Gastrocnemius medialis (tissue), 4 donors: ENCODE results near the gene LTBP1. TPM values are rescaled to one million over a fixed set of nuclear protein-coding genes. Genes with fewer than 3 reads are reported as not detected.

Experiments
- ATAC-seq, 2 donors: fragments of 150-250 bp; one replicate each; pipeline ENCODE4 v1.9.1; 2016
- DNase-seq, 2 donors: peaks; one replicate each; pipeline ENCODE4 v3.0.0-alpha.2; 2019
- H3K27ac ChIP-seq, 4 donors: fragments of 200-600 bp; sonication (generic); 1 replicate in 1 of 4; 2 replicates in 3 of 4; pipeline ENCODE4 v1.5.1; 2016 to 2018; ENCODE audit warnings: mild to moderate bottlenecking in 2 of 4, moderate library complexity in 1 of 4
- H3K27me3 ChIP-seq, 3 donors: fragments of 200-600 bp; sonication (generic) in 2 of 3; 1 replicate in 1 of 3; 2 replicates in 2 of 3; pipeline versions ENCODE4 v1.5.1 to v1.6.0; 2016 to 2019; ENCODE audit warnings: mild to moderate bottlenecking in 1 of 3, moderate library complexity in 1 of 3
- H3K36me3 ChIP-seq, 2 donors: fragments of 200-600 bp; sonication (generic) in 1 of 2; one replicate each; pipeline ENCODE4 v1.5.1; 2017 to 2018
- H3K4me1 ChIP-seq, 2 donors: fragments of 200-600 bp; sonication (generic) in 1 of 2; one replicate each; pipeline ENCODE4 v1.5.1; 2016 to 2017; ENCODE audit warnings: mild to moderate bottlenecking in 2 of 2
- H3K4me3 ChIP-seq, 4 donors: fragments of 200-600 bp; sonication (generic) in 3 of 4; 1 replicate in 1 of 4; 2 replicates in 3 of 4; pipeline ENCODE4 v1.5.1; 2016 to 2019; ENCODE audit warnings: mild to moderate bottlenecking in 2 of 4
- H3K9me3 ChIP-seq, 3 donors: fragments of 200-600 bp; sonication (generic) in 2 of 3; 1 replicate in 1 of 3; 2 replicates in 2 of 3; pipeline ENCODE4 v1.5.1; 2016 to 2019
- CTCF ChIP-seq, 5 experiments: fragments of 450-650 bp in 3 of 5; fragments of 200-600 bp in 2 of 5; sonication (generic) in 2 of 5; IDR thresholded peaks in 4 of 5; conservative IDR thresholded peaks in 1 of 5; 1 replicate in 4 of 5; 2 replicates in 1 of 5; pipeline ENCODE4 v1.5.1; 2016 to 2019; ENCODE audit warnings: antibody characterized with exemption in 5 of 5, mild to moderate bottlenecking in 3 of 5, moderate library complexity in 3 of 5
- POLR2A ChIP-seq, 2 donors: fragments of 450-650 bp; IDR thresholded peaks; one replicate each; pipeline ENCODE4 v1.6.1; 2017; ENCODE audit warnings: antibody characterized with exemption in 2 of 2, mild to moderate bottlenecking in 2 of 2, moderate library complexity in 2 of 2
- in situ Hi-C, 4 donors: fragments of 200-750 bp; cut with MboI; loops; one replicate each; pipeline versions ENCODE4 v1.15.0 to v1.8.0; 2017; ENCODE audit warnings: low sequenced_read_pairs in 4 of 4
- intact Hi-C: fragments of 100-400 bp; cut with DNase I; formaldehyde crosslinking; loops from one replicate; pipeline ENCODE4 v1.15.1; 2023; ENCODE audit warnings: low total_unique reads
- total RNA-seq, 4 donors: library from RNA; depleted of rRNA; stranded (reverse); fragments of >200 nt; gene quantifications; one replicate each; pipeline versions ENCODE4 v1.1.0 to v1.2.3, GENCODE V29; 2016

The LTBP1 gene
- total RNA-seq, 4 donors from 2014 or later, result 8.0 to 42.8 (median 18.4) TPM

- H3K27me3 ChIP-seq, result no peaks in the 10 kb centered on the region
- in situ Hi-C loops (no loop called here), intact Hi-C loops (loop anchor here (1.0 kb wide), 1 partner anchor 64 kb away; no protein-coding TSS in a partner anchor)
- no peaks in the 10 kb centered on the region for H3K36me3 ChIP-seq
- no peaks in the 10 kb centered on the region for H3K9me3 ChIP-seq
- H3K4me3 ChIP-seq, result peak overlapping the region in 1 of 4 donors; percentile 4
- peak; percentile 95 to 96 for ATAC-seq
- TF ChIP-seq CTCF (IDR thresholded peaks at IDR 0.05 in 4 of 5, conservative IDR thresholded peaks at IDR 0.05 in 1 of 5) (no peak), POLR2A (IDR thresholded peaks at IDR 0.05) (peak in 1 of 2 donors; percentile 28)
- H3K4me1 ChIP-seq, result peaks cover 22 to 28% of the 10 kb centered on the region in 2 donors
- H3K27ac ChIP-seq, result peak overlapping the region; percentile 64 to 82 (median 75)
- DNase-seq, result peak; percentile 60 to 78
Measured at GRCh38 chr2:33069894-33070651, 123.3 kb downstream of the LTBP1 start.

- in situ Hi-C loops (no loop called here), intact Hi-C loops (no loop called here)
- no peak overlapping the region for H3K27ac ChIP-seq
Measured at GRCh38 chr2:33071591-33071990, 124.8 kb downstream of the LTBP1 start.

GRCh38 chr2:33072614-33073013, 125.9 kb downstream of the LTBP1 start:
- no peak overlapping the region for H3K27ac ChIP-seq
- no peaks in the 10 kb centered on the region for H3K9me3 ChIP-seq
- no peak for TF ChIP-seq POLR2A (IDR thresholded peaks at IDR 0.05)
- no peak for TF ChIP-seq CTCF (IDR thresholded peaks at IDR 0.05 in 4 of 5, conservative IDR thresholded peaks at IDR 0.05 in 1 of 5)
- intact Hi-C loops, result no loop called here
- DNase-seq (no peak), ATAC-seq (no peak)
- peaks cover 14 to 28% of the 10 kb centered on the region in 2 donors for H3K4me1 ChIP-seq
- H3K36me3 ChIP-seq, result no peaks in the 10 kb centered on the region
- no peaks in the 10 kb centered on the region for H3K27me3 ChIP-seq
- in situ Hi-C loops, result no loop called here
- no peak overlapping the region for H3K4me3 ChIP-seq

More at GRCh38 chr2:33071591-33071990, 124.8 kb downstream of the LTBP1 start:
- ATAC-seq (no peak), DNase-seq (no peak)
- Histone ChIP-seq H3K9me3 (no peaks in the 10 kb centered on the region), H3K4me1 (peaks cover 22 to 28% of the 10 kb centered on the region in 2 donors), H3K27me3 (no peaks in the 10 kb centered on the region), H3K4me3 (no peak overlapping the region), H3K36me3 (no peaks in the 10 kb centered on the region)
- TF ChIP-seq POLR2A (IDR thresholded peaks at IDR 0.05), result no peak
- TF ChIP-seq CTCF (IDR thresholded peaks at IDR 0.05 in 4 of 5, conservative IDR thresholded peaks at IDR 0.05 in 1 of 5), result no peak

GRCh38 chr2:33073018-33073417, 126.3 kb downstream of the LTBP1 start:
- Histone ChIP-seq H3K27ac (no peak overlapping the region), H3K36me3 (no peaks in the 10 kb centered on the region), H3K9me3 (no peaks in the 10 kb centered on the region), H3K27me3 (no peaks in the 10 kb centered on the region), H3K4me1 (peaks cover 10 to 28% of the 10 kb centered on the region in 2 donors), H3K4me3 (no peak overlapping the region)
- TF ChIP-seq POLR2A (IDR thresholded peaks at IDR 0.05) (no peak), CTCF (IDR thresholded peaks at IDR 0.05 in 4 of 5, conservative IDR thresholded peaks at IDR 0.05 in 1 of 5) (no peak)
- intact Hi-C loops, result no loop called here
- ATAC-seq (no peak), DNase-seq (no peak)
- in situ Hi-C loops, result no loop called here
